Measurements from ENCODE around the gene LIG4.

DNA sequence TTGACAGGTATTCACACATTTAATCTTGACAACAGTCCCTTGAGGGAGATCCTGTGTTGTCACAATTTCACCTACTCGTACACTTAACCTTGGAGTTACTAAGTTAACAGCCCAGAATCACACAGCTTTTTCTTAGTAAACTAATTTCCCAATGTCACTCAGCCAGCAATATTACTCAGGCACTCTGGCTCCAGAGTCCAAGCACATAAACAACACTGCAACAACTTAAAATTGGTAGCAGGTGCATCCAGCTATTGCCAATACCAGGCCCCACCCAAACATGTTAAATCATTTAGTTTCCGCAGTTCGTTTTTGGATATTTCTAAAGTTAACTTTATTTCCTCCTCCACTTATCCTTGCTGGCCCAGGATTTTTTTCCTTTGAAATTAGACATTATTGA lies 32.7 kb downstream of the LIG4 start:
- TF ChIP-seq CTCF (IDR thresholded peaks at IDR 0.05; ENCODE audit: poor library complexity): no peak
- no peak for TF ChIP-seq EZH2 (IDR thresholded peaks at IDR 0.05; ENCODE audit: borderline replicate concordance)
- no peak for TF ChIP-seq EZH2phosphoT487 (IDR thresholded peaks at IDR 0.05; ENCODE audit: low read depth, severe bottlenecking, unreplicated experiment)

Data from hepatocyte (in vitro differentiated cells).